Melanocyte of skin (primary cell): ENCODE measurements around the gene PTCD3. TPM values are rescaled to one million over a fixed set of nuclear protein-coding genes. Genes with fewer than 3 reads are reported as not detected.

Experiments
- small RNA-seq, 2 donors: library from RNA; depleted of rRNA; stranded (forward); fragments of <200 nt; gene quantifications; one replicate each; pipeline ENCODE3, GENCODE V24; 2012
- total RNA-seq, 2 donors: library from RNA; depleted of rRNA; stranded (reverse); fragments of >200 nt; gene quantifications; 2 replicates each; pipeline ENCODE4 v1.2.3, GENCODE V29; 2012

Gene PTCD3
- 100 to 1,000 TPM in 1 of 2 donors, 10 to 100 TPM in 1; 76.4 to 134 TPM for total RNA-seq

DNA sequence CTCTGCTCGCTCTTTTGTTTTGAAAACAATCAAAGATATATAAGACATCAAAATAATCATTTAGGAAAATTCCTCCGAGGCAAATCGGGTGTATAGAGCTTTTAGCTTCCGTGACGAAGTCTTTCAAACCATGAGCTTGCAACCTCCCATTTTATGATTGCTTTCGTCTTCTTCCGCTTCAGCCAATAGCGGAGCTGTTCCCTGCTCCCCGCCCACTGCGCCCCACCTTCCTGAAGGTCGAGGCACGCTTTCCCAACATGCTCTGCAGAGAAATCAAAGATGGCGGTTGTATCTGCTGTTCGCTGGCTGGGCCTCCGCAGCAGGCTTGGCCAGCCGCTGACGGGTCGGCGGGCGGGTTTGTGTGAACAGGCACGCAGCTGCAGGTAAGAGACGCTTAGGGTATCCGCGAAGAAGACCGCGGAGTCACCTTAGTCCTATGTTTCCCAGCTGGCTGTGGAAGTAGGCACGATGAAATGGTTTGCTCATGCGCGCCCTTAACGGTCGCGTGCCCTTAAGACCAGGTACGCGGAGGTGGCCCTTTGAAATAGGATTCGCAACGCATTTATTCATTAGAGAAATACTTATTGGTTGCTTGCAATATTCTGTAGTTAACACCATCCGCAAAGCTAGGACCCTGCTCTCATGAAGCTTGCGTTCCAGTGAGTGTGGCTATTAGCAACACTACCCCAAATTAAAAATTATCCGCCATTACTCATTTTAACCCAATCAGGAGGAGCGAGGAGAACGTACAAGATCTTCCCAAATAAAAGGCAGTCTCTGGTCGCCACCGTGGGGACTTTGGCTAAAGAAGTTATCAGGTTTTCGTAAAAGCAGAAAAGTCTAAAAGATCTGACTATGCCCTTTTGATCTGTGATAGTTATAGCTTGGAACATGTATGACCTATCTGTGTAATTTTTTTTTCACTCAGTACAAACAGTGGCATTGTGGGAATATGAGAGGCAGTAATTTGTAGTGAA, at the start of gene PTCD3:
PTCD3 (plus strand) TSS at position 267 of the 977 bp plus-strand sequence; CDS start at position 280, 13 bp downstream.

DNA sequence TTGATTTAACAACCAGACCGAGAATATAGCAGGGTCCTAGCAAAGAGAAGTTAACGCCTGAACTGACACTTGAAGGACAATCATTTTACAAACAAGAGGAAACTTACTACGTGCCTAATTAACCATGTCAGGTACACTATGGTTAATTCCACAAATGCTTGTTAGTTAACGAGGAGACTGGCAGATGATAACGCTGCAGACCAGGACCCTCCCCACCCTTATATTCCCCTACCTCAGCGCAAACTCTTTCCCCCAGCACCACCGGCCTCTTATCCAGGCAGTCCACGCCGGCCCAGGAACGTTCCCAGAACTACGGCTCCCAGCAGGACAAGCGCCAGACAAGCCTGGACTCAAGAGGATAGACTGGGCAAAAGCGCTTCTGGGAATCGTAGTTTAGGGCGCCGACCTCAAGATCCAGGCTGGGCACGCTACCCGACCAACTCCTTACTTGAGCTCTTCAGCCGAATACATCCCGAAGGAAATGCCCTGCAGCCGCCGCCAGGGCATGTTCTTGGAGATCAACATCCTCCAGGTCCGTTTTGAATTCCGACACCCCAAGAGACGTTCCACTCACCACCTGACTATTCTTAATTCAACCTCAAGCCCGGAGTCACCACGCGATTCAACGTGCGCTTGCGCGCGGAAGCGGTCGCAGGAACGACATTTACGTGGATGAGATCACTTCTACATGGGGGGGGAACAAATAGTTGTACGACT, 625 bp upstream of the PTCD3 start, which contains the start of gene POLR1A:
POLR1A (minus strand) TSS at position 635 of the 717 bp plus-strand sequence; CDS start at position 525, 110 bp downstream.

Small RNA genes within 50 kb of the gene (small RNA-seq; reads per million reads assigned to genes)
- gene RF00019 (0 reads per million in 2 donors), gene SNORD94 (79.3 to 93.9 reads per million in 2 donors)

Other genes starting within 250 kb of the PTCD3 start
- gene ST3GAL5, start 217.2 kb upstream of the PTCD3 start, total RNA-seq, result 100 to 1,000 TPM in 1 of 2 donors, 10 to 100 TPM in 1; 58.2 to 105 TPM
- gene POLR1A, start 349 bp upstream of the PTCD3 start, total RNA-seq, result 10 to 100 TPM; 32.0 to 33.7 TPM
- gene IMMT, start 89.2 kb downstream of the PTCD3 start, total RNA-seq, result 10 to 100 TPM; 55.7 to 80.9 TPM
- 100 to 1,000 TPM in 1 of 2 donors, 10 to 100 TPM in 1; 67.8 to 186 TPM for gene MRPL35, start 93.2 kb downstream of the PTCD3 start, total RNA-seq
- gene REEP1, start 231.4 kb downstream of the PTCD3 start, total RNA-seq, result under 1 TPM in 1 of 2 donors, not detected in 1; 0.34 TPM